GM23248 (cell line): ENCODE measurements around the gene CDKN2B. TPM values are rescaled to one million over a fixed set of nuclear protein-coding genes. Genes with fewer than 3 reads are reported as not detected.
"Not testable (repeated sequence)": the region's sequence is repeated elsewhere in the genome, so short reads cannot be mapped to it uniquely, and the experiment has no call there.

Experiments used
- DNase-seq: peaks from one replicate; pipeline ENCODE4 v3.0.0-alpha.2; 2015
- H2AFZ ChIP-seq: fragments of 200-600 bp; sonication (generic); 2 replicates; pipeline ENCODE4 v1.6.1; 2016; ENCODE audit warnings: antibody characterized with exemption
- H3F3A ChIP-seq: fragments of 200-600 bp; sonication (generic); 2 replicates; pipeline ENCODE4 v1.6.1; 2016; ENCODE audit warnings: mild to moderate bottlenecking, antibody characterized with exemption, mixed run types; ENCODE audit not compliant: insufficient read depth
- H3K27ac ChIP-seq: fragments of 200-600 bp; sonication (generic); 2 replicates; pipeline ENCODE4 v1.5.1; 2016; ENCODE audit warnings: mild to moderate bottlenecking
- H3K27me3 ChIP-seq: fragments of 200-600 bp; sonication (generic); replicated peaks from 2 replicates; pipeline ENCODE4 v1.6.1; 2016; ENCODE audit warnings: mild to moderate bottlenecking; ENCODE audit not compliant: insufficient read depth
- H3K36me3 ChIP-seq: fragments of 200-600 bp; sonication (generic); 2 replicates; pipeline ENCODE4 v1.6.1; 2016; ENCODE audit warnings: low read depth, mild to moderate bottlenecking
- H3K4me1 ChIP-seq: fragments of 200-600 bp; sonication (generic); 2 replicates; pipeline ENCODE4 v1.6.1; 2016; ENCODE audit warnings: mild to moderate bottlenecking; ENCODE audit not compliant: insufficient read depth
- H3K4me2 ChIP-seq: fragments of 200-600 bp; sonication (generic); one replicate; pipeline ENCODE4 v1.6.1; 2016; ENCODE audit warnings: mild to moderate bottlenecking; ENCODE audit not compliant: unreplicated experiment
- H3K4me3 ChIP-seq: fragments of 200-600 bp; sonication (generic); 2 replicates; pipeline ENCODE4 v1.5.1; 2016; ENCODE audit warnings: mild to moderate bottlenecking
- H3K79me2 ChIP-seq: fragments of 200-600 bp; sonication (generic); 2 replicates; pipeline ENCODE4 v1.6.1; 2016; ENCODE audit warnings: mild to moderate bottlenecking; ENCODE audit not compliant: insufficient read depth
- H3K9ac ChIP-seq: fragments of 200-600 bp; sonication (generic); 2 replicates; pipeline ENCODE4 v1.6.1; 2016; ENCODE audit warnings: mild to moderate bottlenecking
- H3K9me2 ChIP-seq: fragments of 200-600 bp; sonication (generic); 2 replicates; pipeline ENCODE4 v1.6.1; 2016; ENCODE audit warnings: mixed run types, mild to moderate bottlenecking, moderate library complexity; ENCODE audit not compliant: insufficient read depth
- H3K9me3 ChIP-seq: fragments of 200-600 bp; sonication (generic); one replicate; pipeline ENCODE4 v1.6.1; 2017; ENCODE audit warnings: low read depth
- H4K20me1 ChIP-seq: fragments of 200-600 bp; sonication (generic); 2 replicates; pipeline ENCODE4 v1.6.0; 2016; ENCODE audit not compliant: insufficient read depth
- EZH2 ChIP-seq: fragments of 200-600 bp; sonication (generic); IDR thresholded peaks from 2 replicates; pipeline ENCODE4 v1.6.1; 2018; ENCODE audit warnings: antibody characterized with exemption, mild to moderate bottlenecking; ENCODE audit not compliant: insufficient read depth, poor library complexity, severe bottlenecking
- EZH2phosphoT487 ChIP-seq: fragments of 200-600 bp; sonication (generic); IDR thresholded peaks from 2 replicates; pipeline ENCODE4 v1.6.1; 2018; ENCODE audit warnings: antibody characterized with exemption, moderate library complexity, mild to moderate bottlenecking, low read depth; ENCODE audit not compliant: insufficient read depth
- WGBS, 2 experiments: methylation state at CpG; one replicate each; pipeline ENCODE4 v1.1.6; 2015 to 2017; ENCODE audit warnings: low lambda C conversion rate in 2 of 2, low coverage in 1 of 2; ENCODE audit errors: missing lambda C conversion rate in 2 of 2; 5-methylcytosine and 5-hydroxymethylcytosine counted together
- in situ Hi-C: fragments of 300-500 bp; cut with MboI; formaldehyde crosslinking; loops from 2 replicates; pipeline ENCODE4 v1.15.0; 2020
- polyA plus RNA-seq: library from polyadenylated mRNA; unstranded; fragments of >200 nt; fragmentation: Nextera tagmentation; extraction: Ambion mirVana; gene quantifications from 2 replicates; pipeline ENCODE4 v1.2.1, GENCODE V29; 2016
- total RNA-seq: library from RNA; depleted of rRNA; stranded (reverse); fragments of >200 nt; shearing (Covaris generic); gene quantifications from 2 replicates; pipeline ENCODE4 v1.2.3, GENCODE V29; 2014; rRNA removed

Gene CDKN2B
- 5.3 and 10.6 TPM in 2 replicates for total RNA-seq
- polyA plus RNA-seq: 6.7 and 8.9 TPM in 2 replicates

GRCh38 chr9:22008717-22009505 lies at the start of gene CDKN2B:
Gene CDKN2B, minus strand, starts transcription at chr9:22009305. Its CDS starts 352 bp downstream, at chr9:22008953.
- TF ChIP-seq EZH2: no peak
- peak; percentile 98 for DNase-seq
- no peaks in the 10 kb centered on the region for H3K9me3 ChIP-seq
- no peaks in the 10 kb centered on the region for H4K20me1 ChIP-seq
- H3K27me3 ChIP-seq: no peaks in the 10 kb centered on the region
- H3K4me2 ChIP-seq: peak within 1 kb of the TSS; percentile 94
- H3K9ac ChIP-seq: peak within 1 kb of the TSS; percentile 90
- peak within 1 kb of the TSS; percentile 92 for H2AFZ ChIP-seq
- H3K9me2 ChIP-seq: no peaks in the 10 kb centered on the region
- peaks cover 40% of the 10 kb centered on the region for H3K79me2 ChIP-seq
- peak within 1 kb of the TSS; percentile 94 for H3K27ac ChIP-seq
- peaks cover 13% of the 10 kb centered on the region for H3F3A ChIP-seq
- in situ Hi-C loops: loop anchor here (10.0 kb wide), 1 partner anchor 194 kb away; no protein-coding TSS in a partner anchor
- 2% methylated on average over 67 to 69 of the region's 86 CpGs for WGBS, 2 experiments
- peaks cover 25% of the 10 kb centered on the region for H3K4me1 ChIP-seq
- peak within 1 kb of the TSS; percentile 94 for H3K4me3 ChIP-seq
- H3K36me3 ChIP-seq: no peaks in the 10 kb centered on the region

- 93 to 99% methylated on average over 6 of the region's 6 CpGs for WGBS, 2 experiments
Observed at GRCh38 chr9:22057972-22058371, 48.9 kb upstream of the CDKN2B start.

GRCh38 chr9:22056402-22056801 lies 47.3 kb upstream of the CDKN2B start:
- WGBS, 2 experiments: 71 to 72% methylated on average over 3 of the region's 3 CpGs
- in situ Hi-C loops: no loop called here
- Histone ChIP-seq H3K4me2 (no peak overlapping the region), H3K27ac (no peak overlapping the region), H3F3A (peaks cover 28% of the 10 kb centered on the region), H3K36me3 (no peaks in the 10 kb centered on the region), H3K4me3 (no peak overlapping the region), H3K27me3 (no peaks in the 10 kb centered on the region), H3K4me1 (peaks cover 20% of the 10 kb centered on the region), H2AFZ (no peak overlapping the region), H3K9ac (no peak overlapping the region), H3K79me2 (no peaks in the 10 kb centered on the region), H3K9me3 (no peaks in the 10 kb centered on the region), H3K9me2 (no peaks in the 10 kb centered on the region), H4K20me1 (no peaks in the 10 kb centered on the region)
- TF ChIP-seq EZH2phosphoT487: no peak
- TF ChIP-seq EZH2: no peak
- DNase-seq: no peak

More at GRCh38 chr9:22057972-22058371, 48.9 kb upstream of the CDKN2B start:
- H3K4me3 ChIP-seq, H3K4me2 ChIP-seq, H3K27ac ChIP-seq, H2AFZ ChIP-seq, H3K9ac ChIP-seq, H3K79me2 ChIP-seq, in situ Hi-C loops, H3K36me3 ChIP-seq, H3K4me1 ChIP-seq, H3K27me3 ChIP-seq, H3K9me3 ChIP-seq, H4K20me1 ChIP-seq, H3K9me2 ChIP-seq, DNase-seq: not testable (repeated sequence)
- H3F3A ChIP-seq: peaks cover 13% of the 10 kb centered on the region

GRCh38 chr9:22055090-22055489 lies 46.0 kb upstream of the CDKN2B start:
- H3K9me2 ChIP-seq: no peaks in the 10 kb centered on the region
- no peaks in the 10 kb centered on the region for H3K36me3 ChIP-seq
- no peaks in the 10 kb centered on the region for H3K9me3 ChIP-seq
- no peak overlapping the region for H3K9ac ChIP-seq
- H4K20me1 ChIP-seq: no peaks in the 10 kb centered on the region
- no peak overlapping the region for H3K4me2 ChIP-seq
- DNase-seq: no peak
- H3K4me1 ChIP-seq: peaks cover 20% of the 10 kb centered on the region
- H2AFZ ChIP-seq: no peak overlapping the region
- H3F3A ChIP-seq: peaks cover 31% of the 10 kb centered on the region
- TF ChIP-seq EZH2phosphoT487 (no peak), EZH2 (no peak)
- H3K79me2 ChIP-seq: no peaks in the 10 kb centered on the region
- no peak overlapping the region for H3K27ac ChIP-seq
- H3K27me3 ChIP-seq: no peaks in the 10 kb centered on the region
- in situ Hi-C loops: no loop called here
- no peak overlapping the region for H3K4me3 ChIP-seq
